PC-3 (cell line): ENCODE results near the gene CCDC38.

Experiments used
- CTCF ChIP-seq: fragments of 300-600 bp; sonication (generic); conservative IDR thresholded peaks from 2 replicates; pipeline ENCODE4 v1.5.1; 2017; ENCODE audit warnings: antibody characterized with exemption, low read depth, mild to moderate bottlenecking, low read length
- EZH2 ChIP-seq: fragments of 300-600 bp; sonication (generic); IDR thresholded peaks from one replicate; pipeline ENCODE4 v1.6.1; 2017; ENCODE audit warnings: antibody characterized with exemption, mild to moderate bottlenecking, low read length; ENCODE audit not compliant: unreplicated experiment

- TF ChIP-seq CTCF = no peak
- TF ChIP-seq EZH2 = no peak
Measured at GRCh38 chr12:95887311-95887710, 55.1 kb downstream of the CCDC38 start.
